NCI-H1092 (cell line): Measurements from ENCODE around the gene ZNF81.
A peak's percentile ranks its signal among the peaks of the same experiment; 100 is the strongest.
"Not testable (repeated sequence)": the region's sequence is repeated elsewhere in the genome, so short reads cannot be mapped to it uniquely, and the experiment has no call there.

Experiments
- DNase-seq: peaks from one replicate; lab custom pipeline; 2025; lab: John Stamatoyannopoulos, UW

The ZNF81 gene

GRCh38 chrX:47836164-47837072 is at the start of gene ZNF81:
Gene ZNF81 (plus strand): TSS chrX:47836902. CDS start chrX:47846268, 9,366 bp downstream.
- peak; percentile 98 for DNase-seq

GRCh38 chrX:47796433-47796906 is 40.2 kb upstream of the ZNF81 start:
- no peak for DNase-seq

GRCh38 chrX:47797084-47797483 is 39.6 kb upstream of the ZNF81 start:
- DNase-seq: no peak

GRCh38 chrX:47798861-47799260 is 37.8 kb upstream of the ZNF81 start:
- DNase-seq: no peak

- DNase-seq: no peak
Measured at GRCh38 chrX:47802589-47802988, 34.1 kb upstream of the ZNF81 start.

- DNase-seq: not testable (repeated sequence)
Measured at GRCh38 chrX:47803103-47803502, 33.6 kb upstream of the ZNF81 start.

GRCh38 chrX:47804315-47804714 is 32.4 kb upstream of the ZNF81 start:
- no peak for DNase-seq

GRCh38 chrX:47805844-47806243 is 30.9 kb upstream of the ZNF81 start:
- not testable (repeated sequence) for DNase-seq

GRCh38 chrX:47806415-47807271 is 30.1 kb upstream of the ZNF81 start:
- not testable (repeated sequence) for DNase-seq

GRCh38 chrX:47807272-47807538 is 29.5 kb upstream of the ZNF81 start:
- not testable (repeated sequence) for DNase-seq

GRCh38 chrX:47807548-47807947 is 29.2 kb upstream of the ZNF81 start:
- no peak for DNase-seq

- no peak for DNase-seq
Measured at GRCh38 chrX:47808904-47809788, 27.6 kb upstream of the ZNF81 start.

GRCh38 chrX:47814851-47815250 is 21.9 kb upstream of the ZNF81 start:
- no peak for DNase-seq

- DNase-seq: no peak
Measured at GRCh38 chrX:47815901-47816845, 20.5 kb upstream of the ZNF81 start.

GRCh38 chrX:47817421-47817820 is 19.3 kb upstream of the ZNF81 start:
- DNase-seq: no peak

- DNase-seq: no peak
Measured at GRCh38 chrX:47817897-47818296, 18.8 kb upstream of the ZNF81 start.

- no peak for DNase-seq
Measured at GRCh38 chrX:47828984-47829383, 7.7 kb upstream of the ZNF81 start.

GRCh38 chrX:47831788-47832187 is 4.9 kb upstream of the ZNF81 start:
- peak; percentile 24 for DNase-seq

- no peak for DNase-seq
Measured at GRCh38 chrX:47838361-47838760, 1.7 kb downstream of the ZNF81 start.

GRCh38 chrX:47840111-47840510 is 3.4 kb downstream of the ZNF81 start:
- DNase-seq: no peak

GRCh38 chrX:47843363-47843762 is 6.7 kb downstream of the ZNF81 start:
- DNase-seq: no peak
